GM13976 (cell line): ENCODE measurements around the gene SAMD4B.

ENCODE experiments used
- DNase-seq: peaks from one replicate; pipeline ENCODE4 v3.0.0; 2012; ENCODE audit warnings: low spot score
- CTCF ChIP-seq: IDR thresholded peaks from 2 replicates; pipeline ENCODE4 v1.5.1; 2012; ENCODE audit warnings: borderline replicate concordance, mild to moderate bottlenecking; ENCODE audit not compliant: insufficient read depth; ENCODE audit errors: extremely low read depth, missing control alignments, control extremely low read depth
- in situ Hi-C: fragments of 300-500 bp; cut with MboI; formaldehyde crosslinking; loops from one replicate; pipeline ENCODE4 v1.12.0; 2022; ENCODE audit warnings: low sequenced_read_pairs, mixed read lengths, inconsistent platforms; ENCODE audit not compliant: unreplicated experiment

Gene SAMD4B

GRCh38 chr19:39299832-39300231, 42.4 kb upstream of the SAMD4B start:
- TF ChIP-seq CTCF: no peak
- in situ Hi-C loops: no loop called here
- no peak for DNase-seq

- TF ChIP-seq CTCF: no peak
- no peak for DNase-seq
- in situ Hi-C loops: no loop called here
Measured at GRCh38 chr19:39301021-39301420, 41.2 kb upstream of the SAMD4B start.

GRCh38 chr19:39301562-39301961, 40.7 kb upstream of the SAMD4B start:
- in situ Hi-C loops: no loop called here
- no peak for TF ChIP-seq CTCF
- DNase-seq: no peak

- TF ChIP-seq CTCF: no peak
- no peak for DNase-seq
- in situ Hi-C loops: no loop called here
Measured at GRCh38 chr19:39303373-39304184, 38.6 kb upstream of the SAMD4B start.

GRCh38 chr19:39304185-39304513, 38.1 kb upstream of the SAMD4B start:
- in situ Hi-C loops: no loop called here
- TF ChIP-seq CTCF: no peak
- DNase-seq: no peak

- TF ChIP-seq CTCF: no peak
- no peak for DNase-seq
- in situ Hi-C loops: no loop called here
Measured at GRCh38 chr19:39304701-39305571, 37.3 kb upstream of the SAMD4B start.
